AG09319 (cell line): ENCODE results near the gene PTH2R.

Source experiments
- DNase-seq: peaks from one replicate; pipeline ENCODE4 v3.0.0-alpha.2; 2010; ENCODE audit warnings: low read depth; ENCODE audit errors: extremely low read depth
- TF ChIP-seq, protein P1 (sequence below): IDR thresholded peaks from 2 replicates; pipeline ENCODE4 v1.5.1; 2011; ENCODE audit warnings: low read depth, mild to moderate bottlenecking, inconsistent platforms, low read length, moderate library complexity

PTH2R gene

DNA sequence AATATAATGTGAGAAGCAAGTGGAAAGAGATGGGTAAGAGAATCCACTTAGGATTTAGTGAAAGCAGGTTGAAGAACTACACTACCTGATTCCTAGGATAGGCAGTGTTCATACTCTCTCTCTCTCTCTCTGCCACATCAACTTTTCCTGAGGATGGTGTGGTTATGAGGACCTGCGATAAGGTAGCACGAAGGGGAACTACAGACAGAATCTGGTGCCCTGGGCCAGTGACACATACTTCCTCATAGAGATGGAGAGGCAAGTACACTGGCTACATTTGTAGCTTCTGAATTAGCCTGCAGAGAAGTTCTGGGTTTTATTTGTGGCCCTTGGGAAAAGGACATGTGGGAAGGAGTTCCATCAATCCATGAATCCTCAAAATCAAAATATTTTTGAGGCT lies 44.5 kb downstream of the PTH2R start:
- DNase-seq: no peak

DNA sequence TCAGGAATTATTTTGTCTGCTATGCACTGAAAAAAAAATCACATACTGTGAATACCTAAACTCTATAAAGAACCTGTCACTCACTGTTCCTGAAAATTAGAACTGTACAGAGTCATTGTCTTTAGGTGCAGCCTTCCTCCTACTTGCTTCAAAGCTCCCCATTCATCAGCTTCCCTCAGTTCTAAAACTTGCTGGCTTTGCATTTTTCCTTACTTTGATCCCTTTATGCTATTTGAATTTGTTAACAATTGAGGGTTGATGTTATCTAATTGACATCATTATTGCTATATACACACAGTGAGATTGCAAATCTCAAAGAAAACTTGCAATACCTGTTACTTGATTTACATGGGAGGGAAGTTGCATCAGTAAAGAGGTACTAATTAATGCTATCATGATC lies 48.3 kb downstream of the PTH2R start:
- TF ChIP-seq, protein P1, sequence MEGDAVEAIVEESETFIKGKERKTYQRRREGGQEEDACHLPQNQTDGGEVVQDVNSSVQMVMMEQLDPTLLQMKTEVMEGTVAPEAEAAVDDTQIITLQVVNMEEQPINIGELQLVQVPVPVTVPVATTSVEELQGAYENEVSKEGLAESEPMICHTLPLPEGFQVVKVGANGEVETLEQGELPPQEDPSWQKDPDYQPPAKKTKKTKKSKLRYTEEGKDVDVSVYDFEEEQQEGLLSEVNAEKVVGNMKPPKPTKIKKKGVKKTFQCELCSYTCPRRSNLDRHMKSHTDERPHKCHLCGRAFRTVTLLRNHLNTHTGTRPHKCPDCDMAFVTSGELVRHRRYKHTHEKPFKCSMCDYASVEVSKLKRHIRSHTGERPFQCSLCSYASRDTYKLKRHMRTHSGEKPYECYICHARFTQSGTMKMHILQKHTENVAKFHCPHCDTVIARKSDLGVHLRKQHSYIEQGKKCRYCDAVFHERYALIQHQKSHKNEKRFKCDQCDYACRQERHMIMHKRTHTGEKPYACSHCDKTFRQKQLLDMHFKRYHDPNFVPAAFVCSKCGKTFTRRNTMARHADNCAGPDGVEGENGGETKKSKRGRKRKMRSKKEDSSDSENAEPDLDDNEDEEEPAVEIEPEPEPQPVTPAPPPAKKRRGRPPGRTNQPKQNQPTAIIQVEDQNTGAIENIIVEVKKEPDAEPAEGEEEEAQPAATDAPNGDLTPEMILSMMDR: no peak
- no peak for DNase-seq

More for the DNA sequence above, 44.5 kb downstream of the PTH2R start:
- TF ChIP-seq, protein P1: no peak

DNA sequence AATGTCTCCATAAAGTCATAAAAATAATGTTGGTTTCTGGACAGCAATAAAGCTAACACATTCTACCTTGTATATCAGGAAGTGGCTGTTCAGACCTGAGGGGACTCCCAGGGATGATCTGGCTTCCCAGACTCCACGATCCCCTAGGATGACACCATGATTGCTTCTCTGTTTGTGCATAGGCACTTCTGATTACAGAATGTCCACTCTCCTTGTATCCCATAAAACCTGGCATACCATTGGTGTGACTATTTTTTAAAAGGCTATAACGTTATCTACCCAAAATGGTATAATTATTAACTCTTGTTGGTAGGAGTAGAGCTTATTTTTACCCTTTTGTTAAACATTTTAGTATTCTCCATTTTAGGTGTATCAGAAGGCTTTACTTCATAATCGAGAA lies 57.1 kb downstream of the PTH2R start:
- DNase-seq: no peak
- TF ChIP-seq, protein P1: no peak

DNA sequence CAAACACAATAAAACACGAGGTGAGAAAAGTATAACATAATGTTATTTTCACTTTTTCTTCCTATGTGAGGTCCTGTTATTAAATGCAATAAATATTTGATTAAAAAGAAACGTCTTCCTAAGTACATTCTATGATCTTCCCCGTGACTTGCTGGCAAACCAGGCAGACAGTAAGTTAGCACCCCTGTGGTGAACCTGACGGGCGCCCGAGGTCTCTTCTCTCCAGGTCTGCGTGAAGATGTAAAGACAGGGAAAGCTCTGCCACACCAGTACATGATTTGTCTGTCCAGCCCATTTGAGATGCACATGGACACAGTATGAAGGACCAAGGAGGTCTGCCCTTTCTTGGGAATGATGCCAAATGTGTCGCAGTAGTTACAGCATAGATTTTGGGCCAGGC lies 57.6 kb downstream of the PTH2R start:
- TF ChIP-seq, protein P1: no peak
- DNase-seq: no peak

DNA sequence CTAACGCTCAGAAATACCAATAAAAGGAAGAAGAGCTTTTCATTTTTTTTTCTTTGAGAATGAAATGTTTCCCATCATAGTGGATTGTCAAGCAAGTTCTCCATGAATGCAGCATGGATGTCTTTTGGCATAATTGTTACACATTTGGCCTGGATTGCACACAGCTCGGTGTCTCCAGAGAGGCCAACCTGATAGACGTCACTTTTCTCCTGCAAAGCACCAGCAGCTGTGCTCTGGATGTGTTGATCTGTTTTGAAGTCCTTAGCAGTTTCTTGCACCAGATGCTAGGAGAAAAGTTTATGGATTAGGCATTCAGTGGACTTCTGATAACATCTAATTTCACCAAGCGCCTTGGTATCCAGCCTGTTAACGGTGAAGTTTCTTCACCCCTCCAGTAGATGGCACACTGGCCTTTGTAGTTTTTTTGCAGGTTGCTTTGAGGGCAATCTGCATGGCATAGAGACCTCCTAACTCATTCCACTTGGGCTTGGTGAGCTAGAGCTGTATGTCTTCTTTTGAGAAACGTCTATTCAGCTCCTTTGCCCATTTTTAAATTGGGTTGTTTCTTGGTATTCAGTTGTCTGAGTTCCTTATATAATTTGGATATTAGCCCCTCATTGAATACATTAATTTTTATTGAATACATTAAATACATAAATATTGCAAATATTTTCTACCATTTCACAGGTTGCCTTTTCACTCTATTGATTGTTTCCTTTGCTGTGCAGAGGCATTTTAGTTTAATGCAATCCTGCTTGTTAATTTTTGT lies 59.7 kb downstream of the PTH2R start:
- DNase-seq: no peak
- TF ChIP-seq, protein P1: no peak; the same call in 1 of the 2 replicates

DNA sequence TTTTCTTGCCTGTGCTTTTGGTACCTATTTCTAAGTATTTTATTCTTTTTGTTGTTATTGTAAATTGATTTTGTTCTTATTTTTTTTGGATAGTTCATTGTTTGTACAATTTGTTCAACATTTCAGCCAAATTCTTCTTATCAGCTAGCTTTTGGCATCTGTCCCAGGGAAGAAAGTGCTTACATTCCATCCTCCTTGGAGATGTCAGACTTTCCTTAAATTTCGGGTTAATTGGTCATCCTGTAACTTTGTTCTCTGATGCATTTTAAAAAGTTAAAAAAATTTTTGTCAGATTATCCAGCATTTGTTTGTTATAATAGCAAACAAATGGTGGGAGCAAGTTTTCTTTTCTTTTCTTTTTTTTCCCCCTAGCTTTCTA lies 60.3 kb downstream of the PTH2R start:
- TF ChIP-seq, protein P1: no peak
- no peak for DNase-seq

DNA sequence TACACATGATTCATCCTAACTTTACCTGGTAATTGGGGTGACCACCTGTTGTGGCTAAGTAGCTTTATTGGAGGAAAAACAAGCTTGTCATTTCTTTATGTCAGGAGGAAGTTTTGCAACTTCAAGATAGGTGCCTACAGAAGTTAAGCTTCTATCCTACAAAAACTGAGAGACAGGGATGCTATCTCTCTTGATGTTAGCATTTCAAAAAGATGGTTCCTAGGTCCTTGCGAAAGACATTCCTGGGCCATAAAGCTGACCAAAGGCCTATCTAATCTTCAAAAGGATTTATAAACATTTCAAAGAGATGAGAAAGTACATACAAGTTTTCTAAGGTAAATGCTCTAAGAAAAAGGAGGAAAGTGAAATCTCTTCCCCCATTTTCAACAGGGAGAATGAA lies 61.0 kb downstream of the PTH2R start:
- TF ChIP-seq, protein P1: no peak
- DNase-seq: no peak
